Astrocyte of the hippocampus (primary cell): ENCODE data around the gene SPTLC2.
"Not testable (repeated sequence)": the region's sequence is repeated elsewhere in the genome, so short reads cannot be mapped to it uniquely, and the experiment has no call there.

Experiments
- DNase-seq: peaks from one replicate; pipeline ENCODE4 v3.0.0; 2011; ENCODE audit warnings: low read depth, low spot score

The SPTLC2 gene

DNA sequence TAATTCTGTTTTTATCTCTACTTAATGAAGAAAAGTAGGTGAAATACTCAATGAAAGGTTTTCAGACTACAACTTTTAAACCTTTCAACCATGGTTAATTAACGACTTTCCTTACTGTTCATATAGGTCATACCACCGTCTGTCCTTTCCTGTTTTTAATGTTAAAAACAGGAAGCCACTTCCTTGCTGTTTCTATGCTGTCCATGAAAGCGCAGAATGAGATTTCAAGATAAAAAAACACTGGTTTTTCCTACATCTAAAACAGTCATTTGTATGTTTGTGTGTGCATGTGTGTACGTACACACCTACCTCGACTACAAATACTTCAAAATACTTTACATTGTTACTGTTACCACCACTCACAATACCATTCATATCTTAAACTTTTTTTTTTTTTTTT, 27.3 kb downstream of the SPTLC2 start:
- no peak for DNase-seq

DNA sequence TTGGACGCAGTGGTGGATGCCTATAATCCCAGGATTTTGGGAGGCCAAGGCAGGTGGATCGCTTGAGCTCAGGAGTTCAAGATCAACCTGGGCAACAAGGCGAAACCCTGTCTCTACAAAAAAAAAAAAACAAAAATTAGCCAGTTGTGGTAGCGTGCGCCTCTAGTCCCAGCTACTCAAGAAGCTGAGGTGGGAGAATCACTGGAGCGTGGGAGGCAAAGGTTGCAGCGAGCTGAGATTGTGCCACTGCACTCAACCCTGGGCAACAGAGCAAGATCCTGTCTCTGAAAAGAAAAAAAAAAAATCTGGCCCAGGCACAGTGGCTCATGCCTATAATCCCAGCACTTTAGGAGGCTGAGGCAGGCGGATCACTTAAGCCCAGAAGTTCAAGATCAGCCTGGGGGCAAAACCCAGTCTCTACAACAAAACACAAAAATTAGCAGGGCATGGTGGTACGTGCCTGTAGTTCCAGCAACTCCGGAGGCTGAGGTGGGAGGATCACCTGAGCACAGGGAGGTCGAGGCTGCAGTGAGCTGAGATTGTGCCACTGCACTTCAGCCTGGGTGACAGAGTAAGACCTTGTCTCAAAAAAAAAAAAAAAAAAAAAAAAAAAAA, 27.9 kb downstream of the SPTLC2 start:
- not testable (repeated sequence) for DNase-seq

DNA sequence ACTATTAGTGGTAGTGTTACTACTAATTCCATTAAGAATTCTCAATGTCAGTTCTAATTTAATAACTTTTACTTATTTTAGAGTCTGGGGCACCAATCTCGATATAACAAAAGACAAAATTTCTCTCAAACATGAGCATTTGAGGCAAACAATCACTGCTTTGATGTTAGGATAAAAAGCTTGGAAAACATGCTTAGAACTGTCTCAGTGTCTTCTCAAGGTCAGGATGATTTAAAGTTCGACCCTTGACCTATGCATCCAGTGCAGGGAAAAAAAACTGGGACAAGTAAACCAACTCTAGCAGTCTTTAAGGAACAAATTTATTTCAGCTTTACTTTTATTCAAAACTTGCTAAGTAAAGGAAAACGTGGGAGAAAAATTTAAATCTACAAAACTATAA, 31.1 kb downstream of the SPTLC2 start:
- no peak for DNase-seq

DNA sequence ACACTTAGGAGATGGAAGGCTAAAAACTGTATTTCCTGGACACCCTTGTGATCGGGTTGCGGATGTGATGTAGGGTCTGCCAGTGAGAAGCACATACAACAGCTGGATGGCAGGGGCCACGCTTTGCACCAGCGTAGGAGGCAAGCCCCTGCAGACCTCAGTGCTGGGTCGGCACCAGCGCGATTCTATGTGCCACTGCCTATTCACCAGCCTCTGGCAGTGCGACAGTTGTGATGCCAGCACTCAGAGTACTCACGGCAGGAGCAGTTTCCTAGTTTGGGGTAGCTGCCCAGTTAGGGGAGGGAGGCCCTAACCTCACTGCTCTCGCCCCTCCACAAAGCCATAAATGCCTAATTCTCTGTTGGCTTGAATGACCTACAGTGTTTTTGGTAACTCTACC, 31.6 kb downstream of the SPTLC2 start:
- DNase-seq, result no peak

DNA sequence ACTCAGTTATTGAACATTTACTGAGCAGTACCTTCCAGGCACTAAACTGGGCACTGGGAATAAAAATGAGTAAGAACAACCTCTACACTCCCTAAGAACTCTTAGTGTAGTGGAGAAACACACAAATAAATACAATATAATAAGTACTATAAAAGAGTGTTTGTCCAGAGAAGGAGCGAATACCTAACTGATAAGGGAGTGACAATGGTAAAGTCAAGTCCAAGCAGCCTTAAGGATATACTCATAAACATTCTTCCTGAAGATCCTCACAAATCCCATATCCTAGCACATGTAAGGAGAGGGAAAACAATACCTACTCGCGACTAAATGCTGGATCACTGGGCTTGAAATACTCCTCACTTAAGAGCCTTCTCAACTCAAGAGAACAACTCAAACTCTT, 32.8 kb downstream of the SPTLC2 start:
- no peak for DNase-seq

DNA sequence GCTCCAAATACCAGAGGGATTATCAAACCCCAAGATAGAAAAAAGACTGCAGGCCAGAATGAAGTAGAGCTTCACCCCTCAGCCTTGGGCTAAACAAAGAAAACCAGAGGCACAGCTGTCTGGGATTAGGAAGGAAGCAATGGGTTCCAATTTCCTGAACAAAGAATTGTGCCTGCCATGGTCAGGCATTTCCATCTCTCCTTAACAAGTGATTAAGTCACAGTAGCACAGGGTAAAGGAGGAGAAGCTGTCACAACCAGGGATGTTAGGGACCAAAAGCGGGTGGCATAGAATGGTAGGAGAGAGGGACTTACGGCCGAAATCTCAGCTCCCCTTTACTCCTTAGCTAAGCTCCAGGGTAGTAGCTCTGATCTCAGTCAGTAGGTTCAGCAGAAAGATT, 33.9 kb downstream of the SPTLC2 start:
- DNase-seq, result no peak

DNA sequence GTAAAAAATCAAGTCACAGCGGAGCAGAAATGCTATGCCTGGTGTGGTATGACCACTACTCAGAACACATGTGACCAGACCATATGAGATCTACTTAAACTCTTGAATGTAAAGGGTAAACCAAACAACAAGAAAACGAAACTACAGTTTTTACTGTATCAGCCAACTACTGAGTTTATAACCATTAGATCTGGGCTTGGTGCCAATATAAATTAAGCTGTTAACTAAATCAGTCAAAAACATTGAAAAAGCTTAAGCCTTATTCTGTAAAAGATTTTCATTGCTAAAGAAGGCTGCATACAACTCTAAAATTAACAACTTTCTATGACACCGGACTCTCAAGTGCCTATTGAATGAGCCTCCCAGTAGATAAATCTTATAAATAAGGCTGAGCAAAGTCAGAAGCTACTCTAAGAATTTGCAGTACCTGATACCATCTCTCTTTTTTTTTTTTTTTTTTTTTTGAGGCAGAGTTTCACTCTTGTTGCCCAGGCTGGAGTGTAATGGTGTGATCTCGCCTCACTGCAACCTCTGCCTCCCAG, 35.4 kb downstream of the SPTLC2 start:
- peak; percentile 76 for DNase-seq

DNA sequence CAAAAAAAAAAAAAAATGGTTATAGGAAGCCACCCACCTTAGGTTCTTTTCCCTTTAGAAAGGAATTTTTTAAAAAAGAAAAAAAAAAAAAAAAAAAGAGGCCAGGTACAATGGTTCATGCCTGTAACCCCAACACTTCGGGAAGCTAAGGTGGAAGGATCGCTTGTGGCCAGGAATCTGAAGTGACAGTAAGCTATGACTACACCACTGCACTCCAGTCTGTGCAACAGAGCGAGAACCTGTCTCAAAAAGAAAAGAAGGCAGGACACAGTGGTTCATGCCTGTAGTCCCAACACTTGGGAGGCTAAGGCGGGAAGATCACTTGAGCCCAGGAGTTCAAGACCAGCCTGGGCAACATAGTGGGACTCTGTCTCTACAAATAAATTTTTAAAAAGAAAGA, 36.0 kb downstream of the SPTLC2 start:
- no peak for DNase-seq

DNA sequence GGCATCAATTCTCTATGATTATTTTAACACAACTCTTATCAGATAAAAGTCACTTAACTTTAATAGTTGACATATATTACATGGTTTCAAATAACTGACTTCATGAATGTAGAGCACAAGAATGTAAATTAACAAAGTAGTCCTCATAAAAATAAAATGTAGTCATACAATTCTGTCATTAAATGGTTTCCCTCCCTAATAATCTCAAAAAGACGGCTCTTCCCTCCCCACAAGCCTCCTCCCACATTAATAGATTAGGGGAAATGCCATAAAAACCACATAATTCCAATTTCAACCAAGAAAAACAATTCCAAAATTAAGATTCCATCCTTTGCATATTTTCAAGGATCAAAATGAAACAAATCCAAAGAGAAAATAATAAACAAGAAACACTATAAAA, 36.7 kb downstream of the SPTLC2 start:
- no peak for DNase-seq

DNA sequence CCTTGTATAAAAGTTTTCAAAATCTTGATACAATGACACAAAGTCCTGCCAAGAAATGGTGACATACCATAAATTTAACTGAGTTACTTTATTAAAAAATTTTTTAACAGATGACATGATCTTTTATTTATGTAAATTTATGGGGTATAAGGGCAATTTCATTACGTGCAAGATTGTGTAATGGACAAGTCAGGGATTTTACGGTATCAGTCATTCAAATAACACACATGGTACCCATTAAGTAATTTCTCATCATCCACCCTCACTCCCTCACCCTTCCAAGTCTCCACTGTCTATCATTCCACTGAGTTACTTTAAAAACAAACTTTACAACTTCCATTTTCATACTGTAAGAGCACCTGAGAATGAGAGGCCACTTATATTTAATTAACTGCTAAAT, 37.4 kb downstream of the SPTLC2 start:
- DNase-seq, result no peak

DNA sequence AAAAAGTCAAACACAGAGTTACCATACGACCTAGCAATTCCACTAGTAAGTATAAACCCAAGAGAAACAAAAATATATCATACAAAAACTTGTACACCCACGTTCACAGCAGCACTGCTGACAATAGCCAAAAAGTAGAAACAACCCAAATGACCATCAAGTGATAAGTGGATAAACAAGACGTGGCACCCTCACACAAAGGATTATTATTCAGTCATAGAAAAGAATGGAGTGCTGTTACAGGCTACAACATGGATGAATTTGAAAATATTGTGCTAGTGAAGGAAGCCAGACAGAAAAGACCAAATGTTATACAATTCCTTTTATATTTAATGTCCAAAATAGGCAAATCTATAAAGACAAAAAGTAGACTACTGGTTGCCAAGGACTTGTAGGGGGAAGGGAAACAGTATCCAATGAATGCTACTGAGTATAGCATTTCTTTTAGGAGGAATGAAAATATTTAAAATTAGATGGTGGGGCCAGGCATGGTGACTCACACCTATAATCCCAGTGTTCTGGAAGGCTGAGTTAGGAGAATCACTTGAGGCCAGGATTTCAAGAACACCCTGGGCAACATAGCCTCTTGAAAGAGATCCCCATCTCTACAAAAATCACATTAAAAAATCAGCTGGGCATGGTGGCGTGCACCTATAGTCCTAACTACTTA, 41.9 kb downstream of the SPTLC2 start:
- DNase-seq, result peak; percentile 33

DNA sequence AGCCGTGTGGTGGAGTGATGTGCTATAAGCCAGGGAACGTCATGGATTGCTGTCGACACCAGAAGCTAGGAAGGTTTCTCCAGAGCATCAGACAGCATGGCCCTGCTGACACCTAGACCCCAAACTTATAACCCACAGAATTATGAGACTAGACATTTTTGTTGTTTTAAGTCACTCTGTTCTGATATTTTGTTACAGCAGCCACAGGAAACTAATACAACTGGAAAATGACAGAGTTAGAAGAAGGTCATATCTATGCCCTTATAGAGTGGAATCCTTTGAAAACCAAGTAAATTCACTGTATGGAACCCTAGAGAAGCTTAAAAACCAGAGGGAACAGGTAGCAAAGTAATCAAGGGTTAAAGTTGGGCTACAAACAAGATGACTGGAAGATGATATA, 42.5 kb downstream of the SPTLC2 start:
- DNase-seq, result no peak

DNA sequence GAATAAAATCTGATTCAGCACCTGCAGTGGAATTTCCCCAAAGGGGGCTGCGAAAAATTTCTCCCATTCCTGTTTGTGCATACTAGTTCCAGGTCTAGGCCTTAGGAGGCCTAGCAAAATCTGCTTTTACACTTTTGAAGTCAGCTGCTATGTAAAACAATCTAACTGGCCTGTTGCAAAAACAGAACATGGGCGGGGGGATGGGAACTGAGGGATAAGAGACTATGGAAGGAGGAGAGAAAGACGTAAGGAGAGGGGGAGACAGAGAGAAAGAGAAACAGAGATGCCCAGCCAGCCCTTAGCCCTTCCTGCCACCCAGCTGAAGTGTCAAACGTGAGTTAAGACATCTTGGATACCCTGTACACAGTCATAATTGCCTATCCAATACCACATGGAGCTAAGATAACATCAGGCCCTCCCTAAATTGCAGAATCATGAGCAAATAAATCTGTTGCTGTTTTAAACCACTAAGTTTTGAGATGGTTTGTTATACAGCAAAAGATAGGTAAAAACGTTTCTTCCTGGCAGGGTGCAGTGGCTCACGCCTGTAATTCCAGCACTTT, 45.6 kb downstream of the SPTLC2 start:
- no peak for DNase-seq

DNA sequence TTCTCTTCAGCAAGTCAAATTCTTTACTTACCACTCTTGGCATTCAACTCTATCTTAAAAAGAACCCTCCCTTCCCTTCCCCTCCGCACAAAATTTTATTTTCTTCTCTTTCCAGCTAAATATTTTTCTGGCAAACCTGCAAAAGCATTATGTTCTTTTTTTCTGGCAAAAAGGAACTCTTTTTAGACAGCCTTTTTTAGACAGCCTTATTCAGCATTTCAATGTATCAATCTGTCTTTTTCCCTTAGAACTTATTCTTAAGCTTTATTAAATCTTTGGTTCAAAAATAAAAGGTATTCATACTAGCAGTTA, 50.5 kb downstream of the SPTLC2 start:
- no peak for DNase-seq

DNA sequence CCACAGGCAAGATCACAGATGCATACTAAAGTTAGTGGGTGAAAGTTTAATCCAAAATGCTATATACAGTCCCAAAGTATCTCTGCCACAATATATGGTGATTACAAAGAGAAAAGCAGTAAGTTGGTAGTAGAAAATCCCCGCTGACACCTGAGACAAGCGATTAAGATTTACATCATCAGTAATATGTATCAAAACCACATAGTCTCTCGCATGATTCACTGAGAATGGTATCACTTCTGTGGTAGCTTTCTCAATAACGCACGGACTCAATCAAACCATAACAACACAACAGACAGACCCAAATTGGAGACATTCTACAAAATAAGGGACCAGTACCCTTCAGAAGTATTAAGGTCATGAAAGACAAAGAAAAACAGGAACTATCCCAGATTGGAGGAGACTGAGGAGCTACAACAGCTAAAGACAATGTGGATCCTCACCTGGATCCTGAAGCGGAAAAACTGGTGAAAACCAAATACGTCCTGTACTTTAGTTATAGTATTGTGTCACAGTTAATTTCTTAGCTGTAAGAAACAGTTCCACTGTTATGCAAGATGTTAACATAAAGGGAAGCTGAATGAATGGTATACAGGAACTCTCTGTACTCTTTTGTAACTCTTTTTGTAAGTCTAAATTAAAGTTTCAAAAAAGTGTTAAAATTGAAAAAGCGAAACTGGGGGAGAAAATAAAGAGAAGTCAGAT, 51.0 kb downstream of the SPTLC2 start:
- DNase-seq, result peak; percentile 17

DNA sequence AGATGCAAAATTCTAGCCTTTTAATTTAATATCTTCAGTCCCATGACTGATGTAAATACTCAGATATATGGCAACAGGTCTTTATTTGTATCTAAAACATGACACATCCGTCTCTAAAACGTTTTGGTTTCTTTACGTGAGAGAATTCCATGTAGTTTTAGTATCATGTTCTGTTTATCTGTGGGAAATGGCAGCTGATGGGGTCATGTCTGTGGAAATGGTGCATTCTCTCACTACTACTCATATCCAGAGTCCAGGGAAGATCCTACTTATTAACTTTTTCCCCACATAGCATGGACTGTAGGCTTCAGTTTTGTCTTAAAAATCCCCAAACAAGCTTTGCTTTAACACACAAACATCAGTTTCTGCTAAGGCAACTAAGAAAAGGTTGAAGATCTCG, 53.8 kb downstream of the SPTLC2 start:
- DNase-seq, result peak; percentile 52

DNA sequence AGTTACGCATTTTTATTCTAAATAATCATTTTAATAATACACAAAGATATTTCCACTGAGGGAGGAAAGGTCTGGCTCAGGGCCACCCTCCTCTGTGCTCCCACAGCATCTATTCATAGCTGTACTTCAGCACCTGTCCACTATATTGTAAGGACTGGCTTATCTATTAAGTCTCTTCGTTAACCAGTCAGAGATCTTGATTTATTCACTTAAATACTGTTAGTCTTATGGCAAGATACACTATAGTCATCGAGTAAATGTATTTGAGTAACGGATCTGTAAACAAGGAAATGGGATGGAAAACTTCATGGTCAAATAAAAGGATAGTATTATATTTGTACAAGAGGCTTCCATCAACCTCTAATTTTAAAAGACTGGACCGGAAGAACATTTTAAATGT, 54.6 kb downstream of the SPTLC2 start:
- DNase-seq, result no peak

DNA sequence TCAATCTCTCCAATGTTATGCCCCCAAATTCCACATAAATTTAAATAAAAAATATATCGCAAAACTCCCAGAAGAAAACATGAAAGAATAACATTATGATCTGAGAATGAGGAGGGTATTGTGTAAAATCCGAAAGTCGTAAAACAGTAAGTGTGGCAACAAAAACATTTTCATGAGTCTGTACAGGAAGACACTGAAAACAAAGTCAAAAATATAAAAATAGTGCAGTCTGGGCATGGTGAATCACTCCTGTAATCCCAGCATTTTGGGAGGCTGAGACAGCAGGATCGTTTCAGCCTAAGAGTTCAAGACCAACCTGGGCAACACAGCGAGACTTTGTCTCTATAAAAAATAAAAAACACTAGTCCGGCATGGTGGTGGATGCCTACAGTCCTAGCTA, 57.1 kb downstream of the SPTLC2 start:
- DNase-seq, result no peak

DNA sequence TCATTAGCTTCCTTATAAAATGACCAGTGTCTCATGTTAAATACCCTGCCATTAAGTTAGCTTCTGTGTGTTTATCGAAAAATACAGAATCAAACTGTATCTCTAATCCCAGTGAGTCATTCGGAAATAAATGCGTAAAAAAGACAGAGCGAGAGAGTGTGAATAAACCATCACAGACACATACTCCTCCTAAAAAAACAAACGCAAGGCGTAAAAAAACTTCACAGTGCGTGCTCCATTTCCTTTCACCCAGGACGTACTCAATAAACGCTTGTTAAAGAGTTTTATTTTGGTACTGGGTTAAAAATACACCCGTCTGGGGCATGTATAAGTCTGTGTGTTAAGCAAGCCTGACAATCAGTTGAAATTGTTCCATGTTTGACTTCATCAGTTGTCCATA, 59.0 kb downstream of the SPTLC2 start:
- DNase-seq, result no peak

DNA sequence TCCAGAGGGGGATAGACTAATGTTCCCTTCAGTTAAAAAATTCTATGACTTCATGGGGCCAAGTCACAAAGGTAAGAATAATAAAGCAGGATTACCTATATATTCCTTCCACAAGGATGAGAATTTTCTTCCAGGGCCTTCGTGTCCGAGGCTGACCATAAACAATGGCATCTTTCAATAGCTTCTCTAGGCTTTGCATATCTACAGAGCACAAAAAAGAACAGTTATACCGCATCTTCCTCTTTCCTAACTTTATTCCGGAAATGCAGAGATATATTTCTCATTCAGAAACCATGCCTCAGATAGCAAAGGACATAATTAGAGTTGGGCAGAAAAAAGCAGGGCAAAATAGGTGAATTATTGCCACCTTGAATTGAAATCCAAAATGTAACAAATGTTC, 59.5 kb downstream of the SPTLC2 start:
- no peak for DNase-seq

DNA sequence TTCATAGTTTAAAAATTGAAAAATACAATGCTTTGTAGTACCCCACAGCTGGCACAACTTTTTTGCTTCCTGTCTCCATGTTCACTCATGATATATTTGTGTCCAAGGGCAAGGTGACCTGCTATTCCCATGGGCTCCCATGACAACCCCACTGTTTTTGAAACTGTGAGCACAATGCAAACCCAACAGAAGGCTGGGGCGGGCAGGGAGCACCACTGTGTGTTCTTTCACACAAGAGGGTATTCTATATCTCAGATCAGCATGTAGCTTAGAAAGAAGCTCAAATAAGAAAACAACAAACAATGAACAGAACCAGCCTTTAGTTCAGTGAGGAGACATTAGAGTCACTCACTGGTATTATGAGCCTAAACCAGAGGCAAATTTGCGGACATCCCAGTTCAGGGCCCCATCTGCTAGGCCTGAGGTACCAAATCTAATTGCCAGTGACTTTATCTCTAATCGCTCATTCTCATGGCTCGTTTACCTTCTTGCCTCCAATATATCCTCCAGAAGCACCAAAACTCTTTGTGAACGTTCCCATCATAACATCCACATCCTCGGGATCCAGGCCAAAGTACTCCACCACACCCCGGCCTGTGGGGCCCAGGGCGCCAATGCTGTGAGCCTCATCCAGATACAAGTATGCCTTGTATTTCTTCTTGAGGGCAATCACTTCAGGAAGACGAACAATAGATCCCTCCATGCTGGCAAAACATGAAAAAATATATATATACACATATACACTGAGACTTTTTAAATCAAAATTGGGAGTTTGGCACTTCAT, 61.4 kb downstream of the SPTLC2 start:
- no peak for DNase-seq

DNA sequence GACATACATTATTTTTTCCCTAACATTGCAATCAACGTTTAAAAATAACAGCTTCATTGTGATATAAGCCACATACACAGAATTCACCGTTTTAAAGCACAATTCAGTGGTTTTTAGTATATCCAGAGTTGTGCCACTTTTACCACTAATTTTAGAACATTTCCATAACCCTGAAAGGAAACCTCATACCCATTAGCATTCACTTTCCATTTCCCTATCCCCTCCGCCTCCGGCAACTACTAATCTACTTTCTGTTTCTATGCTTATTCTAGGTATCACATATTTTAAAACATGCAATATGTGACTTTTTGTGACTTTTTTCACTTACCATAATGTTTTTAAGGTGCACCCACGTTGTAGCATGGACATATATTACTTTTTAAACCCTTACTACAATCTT, 62.2 kb downstream of the SPTLC2 start:
- no peak for DNase-seq
